ENCODE measurements around the gene NLRP9. TPM values are rescaled to one million over a fixed set of nuclear protein-coding genes. Genes with fewer than 3 reads are reported as not detected.

NLRP9 gene
- total and polyA plus RNA-seq, 8 donors, result 0.08 TPM; not detected in 7

DNA sequence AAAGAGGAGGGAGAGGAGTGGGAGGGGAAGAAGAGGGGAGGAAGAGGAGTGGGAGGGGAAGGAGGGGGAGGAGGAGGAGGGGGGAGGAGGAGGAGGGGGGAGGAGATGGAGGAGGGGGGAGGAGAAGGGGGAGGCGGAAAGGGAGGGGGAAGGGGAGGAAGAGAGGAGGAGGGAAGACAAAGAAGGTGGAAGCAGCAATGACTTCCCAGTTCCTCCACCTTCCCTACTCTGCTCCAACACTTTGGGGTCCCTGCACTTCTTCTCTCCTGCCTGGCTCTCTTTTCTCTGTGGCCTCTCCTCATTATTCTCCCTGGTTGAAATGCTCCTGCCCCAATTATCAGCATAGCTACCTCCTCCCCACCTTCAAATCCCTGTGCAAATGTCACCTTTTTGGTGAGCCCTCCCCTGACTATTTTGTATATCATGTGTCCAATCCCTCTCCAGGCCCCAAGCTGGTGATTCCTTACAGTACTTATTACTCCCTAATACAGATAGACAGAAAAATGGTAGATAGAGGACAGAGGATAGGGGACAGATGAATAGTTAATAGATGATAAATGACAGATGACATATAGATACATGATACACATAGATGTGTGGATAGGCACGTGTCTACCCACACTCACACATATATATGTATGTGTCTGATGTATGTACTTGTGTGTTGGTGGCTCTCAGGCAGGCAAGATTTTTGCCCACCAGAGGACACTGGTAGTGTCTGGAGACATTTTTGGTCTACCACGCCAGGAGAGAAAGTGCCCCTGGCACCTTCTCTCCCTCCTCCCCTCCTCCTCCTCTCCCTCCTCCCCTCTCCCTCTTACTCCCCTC is 25.2 kb downstream of the NLRP9 start:
- DNase-seq (no peak), ATAC-seq (no peak)
- Histone ChIP-seq H3K4me3 (no peak overlapping the region), H3K36me3 (no peaks in the 10 kb centered on the region), H3K27me3 (peaks cover 0 to 40% of the 10 kb centered on the region in 2 donors), H3K9me3 (no peaks in the 10 kb centered on the region), H3K27ac (no peak overlapping the region), H3K4me1 (no peaks in the 10 kb centered on the region)
- TF ChIP-seq, protein P1, sequence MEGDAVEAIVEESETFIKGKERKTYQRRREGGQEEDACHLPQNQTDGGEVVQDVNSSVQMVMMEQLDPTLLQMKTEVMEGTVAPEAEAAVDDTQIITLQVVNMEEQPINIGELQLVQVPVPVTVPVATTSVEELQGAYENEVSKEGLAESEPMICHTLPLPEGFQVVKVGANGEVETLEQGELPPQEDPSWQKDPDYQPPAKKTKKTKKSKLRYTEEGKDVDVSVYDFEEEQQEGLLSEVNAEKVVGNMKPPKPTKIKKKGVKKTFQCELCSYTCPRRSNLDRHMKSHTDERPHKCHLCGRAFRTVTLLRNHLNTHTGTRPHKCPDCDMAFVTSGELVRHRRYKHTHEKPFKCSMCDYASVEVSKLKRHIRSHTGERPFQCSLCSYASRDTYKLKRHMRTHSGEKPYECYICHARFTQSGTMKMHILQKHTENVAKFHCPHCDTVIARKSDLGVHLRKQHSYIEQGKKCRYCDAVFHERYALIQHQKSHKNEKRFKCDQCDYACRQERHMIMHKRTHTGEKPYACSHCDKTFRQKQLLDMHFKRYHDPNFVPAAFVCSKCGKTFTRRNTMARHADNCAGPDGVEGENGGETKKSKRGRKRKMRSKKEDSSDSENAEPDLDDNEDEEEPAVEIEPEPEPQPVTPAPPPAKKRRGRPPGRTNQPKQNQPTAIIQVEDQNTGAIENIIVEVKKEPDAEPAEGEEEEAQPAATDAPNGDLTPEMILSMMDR (IDR thresholded peaks at IDR 0.05), result no peak
- intact Hi-C loops (cut with DNase I), result no loop called here

- Histone ChIP-seq H3K4me1 (no peaks in the 10 kb centered on the region), H3K36me3 (no peaks in the 10 kb centered on the region), H3K9me3 (no peaks in the 10 kb centered on the region), H3K27me3 (peaks cover 0 to 27% of the 10 kb centered on the region in 2 donors), H3K4me3 (no peak overlapping the region), H3K27ac (no peak overlapping the region)
- ATAC-seq (no peak), DNase-seq (no peak)
- TF ChIP-seq, protein P1 (IDR thresholded peaks at IDR 0.05), result no peak
- intact Hi-C loops (cut with DNase I), result no loop called here
Observed at GRCh38 chr19:55711719-55712118, 26.5 kb downstream of the NLRP9 start.

DNA sequence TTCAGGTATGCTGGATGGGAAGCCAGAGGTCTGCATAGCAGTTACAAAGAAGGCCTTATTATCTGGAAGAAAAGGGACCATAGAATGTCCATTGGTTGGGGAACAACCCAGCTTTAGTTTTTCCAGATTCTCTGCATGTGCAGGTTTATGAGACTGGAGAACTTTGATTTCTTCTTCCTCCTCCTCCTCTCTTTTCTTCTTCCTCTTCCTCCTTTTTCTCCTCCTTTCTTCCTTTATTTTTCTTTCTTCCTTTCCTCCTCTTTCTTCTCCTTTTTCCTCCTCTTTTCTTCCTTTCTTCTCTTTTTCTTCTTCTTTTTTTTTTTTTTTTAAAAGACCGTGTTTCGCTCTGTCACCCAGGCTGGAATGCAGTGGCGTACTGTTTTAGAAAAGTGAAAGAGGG is 32.2 kb downstream of the NLRP9 start:
- ATAC-seq, result no peak
- TF ChIP-seq, protein P1 (IDR thresholded peaks at IDR 0.05), result no peak
- Histone ChIP-seq H3K27me3 (no peaks in the 10 kb centered on the region), H3K4me3 (no peak overlapping the region), H3K9me3 (no peaks in the 10 kb centered on the region), H3K4me1 (no peaks in the 10 kb centered on the region), H3K36me3 (peaks cover 0 to 15% of the 10 kb centered on the region in 2 donors), H3K27ac (no peak overlapping the region)
- intact Hi-C loops (cut with DNase I), result no loop called here
- DNase-seq, result no peak

DNA sequence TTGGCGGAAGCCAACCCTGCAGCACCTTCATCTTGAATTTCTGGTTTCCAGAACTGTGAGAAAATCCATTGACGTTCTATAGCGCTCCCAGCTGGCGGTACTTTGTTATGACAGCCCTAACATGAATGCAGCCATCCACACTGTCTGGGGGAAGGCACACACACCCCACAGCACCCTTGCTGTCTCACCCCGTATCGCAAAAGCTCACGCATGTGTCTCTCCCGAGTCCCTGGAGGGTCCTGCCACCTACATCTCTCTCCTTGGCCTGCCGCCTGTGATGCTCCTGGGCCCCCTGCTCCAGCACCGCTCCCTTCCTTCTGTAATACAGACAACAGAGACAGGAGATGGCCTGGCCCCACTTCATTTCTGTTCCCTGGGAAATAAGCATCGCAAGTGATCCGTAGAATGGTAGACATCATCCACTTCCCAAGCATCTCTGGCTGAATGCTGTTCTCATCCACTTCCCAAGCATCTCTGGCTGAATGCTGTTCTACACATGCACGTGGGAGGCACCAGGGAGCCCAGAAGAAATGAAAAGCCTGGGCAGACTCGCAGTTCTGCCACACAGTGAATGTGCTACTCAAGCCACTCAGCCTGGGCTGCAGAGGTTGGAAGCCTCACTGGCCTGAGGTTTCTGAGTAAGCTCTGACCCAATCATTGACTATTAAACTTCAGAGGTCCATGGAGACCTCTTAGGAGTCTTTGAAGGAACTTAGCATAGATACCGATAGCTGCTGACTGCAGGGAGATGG is 33.5 kb downstream of the NLRP9 start:
- Histone ChIP-seq H3K27me3 (no peaks in the 10 kb centered on the region), H3K9me3 (no peaks in the 10 kb centered on the region), H3K4me3 (no peak overlapping the region), H3K36me3 (peaks cover 0 to 28% of the 10 kb centered on the region in 2 donors), H3K27ac (no peak overlapping the region), H3K4me1 (no peaks in the 10 kb centered on the region)
- peak; percentile 28 for ATAC-seq
- intact Hi-C loops (cut with DNase I), result no loop called here
- TF ChIP-seq, protein P1 (IDR thresholded peaks at IDR 0.05), result no peak
- DNase-seq, result no peak

GRCh38 chr19:55703790-55704215 is 34.4 kb downstream of the NLRP9 start:
- ATAC-seq (peak; percentile 93), DNase-seq (peak in 3 of 4 donors; percentile 3 to 91 (median 39))
- H3K36me3 ChIP-seq, result peaks cover 0 to 37% of the 10 kb centered on the region in 2 donors

More at GRCh38 chr19:55703790-55704215, 34.4 kb downstream of the NLRP9 start:
- no peaks in the 10 kb centered on the region for H3K9me3 ChIP-seq
- intact Hi-C loops (cut with DNase I), result no loop called here
- TF ChIP-seq, protein P1 (IDR thresholded peaks at IDR 0.05), result peak; percentile 62 to 80
- H3K4me1 ChIP-seq, result no peaks in the 10 kb centered on the region
- H3K4me3 ChIP-seq, result no peak overlapping the region
- H3K27ac ChIP-seq, result no peak overlapping the region
- H3K27me3 ChIP-seq, result no peaks in the 10 kb centered on the region
